ENCODE measurements around the gene MAN1C1.

Gene MAN1C1

GRCh38 chr1:25699500-25700143, 83.0 kb downstream of the MAN1C1 start:
- no peak for DNase-seq (ENCODE audit: low read depth)
- H3K4me3 ChIP-seq (ENCODE audit: low read depth, low read length) = no peak overlapping the region
- TF ChIP-seq CTCF (IDR thresholded peaks at IDR 0.05; ENCODE audit: insufficient read depth, low read depth, low read length, missing control alignments) = no peak

GRCh38 chr1:25700144-25700523, 83.5 kb downstream of the MAN1C1 start:
- no peak for DNase-seq (ENCODE audit: low read depth)
- H3K4me3 ChIP-seq (ENCODE audit: low read depth, low read length) = no peak overlapping the region
- no peak for TF ChIP-seq CTCF (IDR thresholded peaks at IDR 0.05; ENCODE audit: insufficient read depth, low read depth, low read length, missing control alignments)

GRCh38 chr1:25700626-25701025, 84.0 kb downstream of the MAN1C1 start:
- no peak for DNase-seq (ENCODE audit: low read depth)
- H3K4me3 ChIP-seq (ENCODE audit: low read depth, low read length) = no peak overlapping the region
- no peak for TF ChIP-seq CTCF (IDR thresholded peaks at IDR 0.05; ENCODE audit: insufficient read depth, low read depth, low read length, missing control alignments)

GRCh38 chr1:25701030-25701785, 84.6 kb downstream of the MAN1C1 start:
- H3K4me3 ChIP-seq (ENCODE audit: low read depth, low read length) = no peak overlapping the region
- TF ChIP-seq CTCF (IDR thresholded peaks at IDR 0.05; ENCODE audit: insufficient read depth, low read depth, low read length, missing control alignments) = no peak
- no peak for DNase-seq (ENCODE audit: low read depth)

GRCh38 chr1:25702101-25702775, 85.6 kb downstream of the MAN1C1 start:
- no peak for TF ChIP-seq CTCF (IDR thresholded peaks at IDR 0.05; ENCODE audit: insufficient read depth, low read depth, low read length, missing control alignments)
- no peak for DNase-seq (ENCODE audit: low read depth)
- no peak overlapping the region for H3K4me3 ChIP-seq (ENCODE audit: low read depth, low read length)

- no peak for DNase-seq (ENCODE audit: low read depth)
- no peak for TF ChIP-seq CTCF (IDR thresholded peaks at IDR 0.05; ENCODE audit: insufficient read depth, low read depth, low read length, missing control alignments)
These were observed 86.5 kb downstream of the MAN1C1 start for GRCh38 chr1:25703041-25703440.

More at GRCh38 chr1:25703041-25703440, 86.5 kb downstream of the MAN1C1 start:
- H3K4me3 ChIP-seq (ENCODE audit: low read depth, low read length) = no peak overlapping the region

Measured in GM12865 (cell line).